NT2/D1 (cell line): ENCODE measurements around the gene TRIM8.

ENCODE experiments used
- SUZ12 ChIP-seq: IDR thresholded peaks from 2 replicates; pipeline ENCODE4 v1.6.1; 2011; ENCODE audit not compliant: insufficient read length, insufficient read depth; ENCODE audit errors: extremely low read depth
- YY1 ChIP-seq: IDR thresholded peaks from 2 replicates; pipeline ENCODE4 v1.6.1; 2011; ENCODE audit not compliant: insufficient read length, insufficient read depth
- ZNF274 ChIP-seq: IDR thresholded peaks from 2 replicates; pipeline ENCODE4 v1.6.1; 2011; ENCODE audit warnings: mild to moderate bottlenecking, low read depth, low read length

DNA sequence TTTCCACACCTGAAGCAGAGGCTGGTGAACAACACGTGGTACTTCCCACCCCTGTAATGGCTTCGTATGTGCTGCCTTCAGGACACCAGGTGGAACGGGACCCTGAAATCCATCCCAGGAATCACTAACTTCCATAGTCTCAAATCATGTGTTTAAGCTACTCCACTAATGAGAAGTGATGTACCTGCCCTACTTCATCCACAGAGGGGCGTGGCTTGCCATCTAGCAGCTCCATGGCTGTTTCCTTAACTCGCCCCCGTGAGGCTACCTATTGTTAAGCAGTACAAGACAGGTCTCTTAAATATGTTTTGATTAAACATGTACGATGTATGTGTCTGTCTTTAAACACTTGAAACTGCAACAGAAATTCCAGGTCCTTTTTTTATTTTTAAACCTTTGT is 38.1 kb downstream of the TRIM8 start:
- TF ChIP-seq ZNF274 (no peak), YY1 (no peak), SUZ12 (no peak)
